GM12878 (cell line): ENCODE results near the gene EFNA4. TPM values are rescaled to one million over a fixed set of nuclear protein-coding genes. Genes with fewer than 3 reads are reported as not detected.

Source experiments
- ATAC-seq: fragments of 200-7000 bp; cut with Tn5 transposase; 3 replicates; pipeline ENCODE4 v1.9.1; 2020; ENCODE audit warnings: mild to moderate bottlenecking, moderate library complexity
- BruUV-seq: library from RNA; stranded (reverse); fragments of 400-500 nt; replicated peaks from 2 replicates; lab custom pipeline; 2021; lab: Mats Ljungman, UMichigan
- CTCF ChIA-PET: fragments of 300-600 bp; sonication (Branson Sonifier 250); formaldehyde crosslinking; extraction: SDS; loops from one replicate; lab custom pipeline; 2021; ENCODE audit warnings: inconsistent platforms; lab: Yijun Ruan, JAX
- POLR2A ChIA-PET: fragments of 350-600 bp; formaldehyde crosslinking; extraction: SDS; loops from one replicate; lab custom pipeline; 2021; ENCODE audit warnings: inconsistent platforms; lab: Charles Lee
- RAD21 ChIA-PET: fragments of 300-600 bp; sonication (Branson Sonifier 250); formaldehyde crosslinking; loops from one replicate; lab custom pipeline; 2023; ENCODE audit warnings: antibody characterized with exemption; ENCODE audit not compliant: unreplicated experiment; lab: Charles Lee
- SMC1A ChIA-PET: fragments of 300-600 bp; sonication (Branson Sonifier 250); formaldehyde crosslinking; loops from one replicate; lab custom pipeline; 2023; ENCODE audit not compliant: unreplicated experiment, uncharacterized antibody; lab: Charles Lee
- DNase-seq: peaks from one replicate; pipeline ENCODE4 v3.0.0-alpha.2; 2011; ENCODE audit warnings: low read depth, low spot score
- FAIRE-seq: peaks from 3 replicates; lab custom pipeline; 2011; peaks lifted over from hg19 to GRCh38; lab: Jason Lieb, UNC
- H2AFZ ChIP-seq: 2 replicates; pipeline ENCODE4 v1.6.0; 2011; ENCODE audit warnings: low read depth, low read length, control low read depth; ENCODE audit not compliant: control insufficient read depth
- H3K27ac ChIP-seq: 2 replicates; pipeline ENCODE4 v1.5.1; 2011; ENCODE audit warnings: control low read depth; ENCODE audit not compliant: control insufficient read depth, insufficient read depth
- H3K27me3 ChIP-seq, 2 experiments: replicated peaks in 1 of 2; 2 replicates each; pipeline versions ENCODE4 v1.6.0 to v1.6.1; 2011; ENCODE audit warnings: low read length in 1 of 2; ENCODE audit not compliant: control insufficient read depth in 2 of 2, insufficient read depth in 2 of 2
- H3K36me3 ChIP-seq, 2 experiments: 2 replicates each; pipeline ENCODE4 v1.5.1; 2011; ENCODE audit warnings: low read length in 1 of 2; ENCODE audit not compliant: control insufficient read depth in 2 of 2, insufficient read depth in 2 of 2
- H3K4me1 ChIP-seq: 2 replicates; pipeline ENCODE4 v1.6.1; 2011; ENCODE audit warnings: mild to moderate bottlenecking, low read length, moderate library complexity, mixed read lengths; ENCODE audit not compliant: control insufficient read depth, insufficient read depth
- H3K4me2 ChIP-seq: 2 replicates; pipeline ENCODE4 v1.6.0; 2011; ENCODE audit warnings: control low read depth; ENCODE audit not compliant: control insufficient read depth, insufficient read depth
- H3K4me3 ChIP-seq: fragments of 200-600 bp; sonication (generic); 2 replicates; pipeline ENCODE4 v1.5.1; 2016
- H3K79me2 ChIP-seq: 2 replicates; pipeline ENCODE4 v1.6.0; 2011; ENCODE audit warnings: low read length; ENCODE audit not compliant: control insufficient read depth, insufficient read depth
- H3K9ac ChIP-seq: 2 replicates; pipeline ENCODE4 v1.8.0; 2011; ENCODE audit warnings: low read length, control low read depth, mixed read lengths; ENCODE audit not compliant: control insufficient read depth, insufficient read depth
- H3K9me3 ChIP-seq: replicated peaks from 3 replicates; pipeline ENCODE4 v1.5.1; 2011; ENCODE audit warnings: mild to moderate bottlenecking, low read length; ENCODE audit not compliant: control insufficient read depth, insufficient read depth
- H4K20me1 ChIP-seq: 2 replicates; pipeline ENCODE4 v1.6.0; 2011; ENCODE audit not compliant: control insufficient read depth, insufficient read depth
- BRCA1 ChIP-seq: IDR thresholded peaks from 2 replicates; pipeline ENCODE4 v1.6.1; 2011; ENCODE audit warnings: low read depth, low read length, improper control_type of control experiment
- MXI1 ChIP-seq: fragments of 150-350 bp; IDR thresholded peaks from 2 replicates; pipeline ENCODE4 v1.6.1; 2011; ENCODE audit warnings: low read depth, mild to moderate bottlenecking, inconsistent platforms, low read length, improper control_type of control experiment
- RUNX3 ChIP-seq: IDR thresholded peaks from 2 replicates; pipeline ENCODE4 v1.6.1; 2012; ENCODE audit warnings: low read length, inconsistent platforms
- STAT3 ChIP-seq: IDR thresholded peaks from 2 replicates; pipeline ENCODE4 v1.6.1; 2011; ENCODE audit warnings: low read depth, low read length, improper control_type of control experiment
- YY1 ChIP-seq: IDR thresholded peaks from 2 replicates; pipeline ENCODE4 v1.6.1; 2011; ENCODE audit warnings: low read depth, mild to moderate bottlenecking, low read length
- WGBS: methylation state at CpG from one replicate; pipeline ENCODE4 v1.1.6; 2016; ENCODE audit warnings: low lambda C conversion rate; ENCODE audit not compliant: insufficient replicate concordance, insufficient coverage; ENCODE audit errors: missing lambda C conversion rate; 5-methylcytosine and 5-hydroxymethylcytosine counted together
- in situ Hi-C: fragments of 300-500 bp; cut with MboI; formaldehyde crosslinking; loops from 9 replicates; pipeline ENCODE4 v1.14.3; 2018; ENCODE audit warnings: mixed read lengths
- intact Hi-C: fragments of 100-400 bp; cut with micrococcal nuclease; formaldehyde crosslinking; loops from one replicate; pipeline ENCODE4 v1.14.2; 2022; ENCODE audit not compliant: unreplicated experiment
- polyA plus RNA-seq, 11 experiments: library from polyadenylated mRNA; depleted of rRNA in 4 of 11; unstranded in 6 of 11; stranded (reverse) in 5 of 11; fragments of >200 nt; fragmentation: Nextera tagmentation in 4 of 11; fragmentation: Illumina TruSeq in 1 of 11; extraction: Ambion mirVana in 4 of 11; extraction: Trizol in 1 of 11; gene quantifications; 1 replicate in 1 of 11; 2 replicates in 10 of 11; pipeline versions ENCODE4 v1.2.1 to v1.2.3, GENCODE V29; 2011 to 2016; ENCODE audit warnings: inconsistent platforms in 2 of 11, missing spikeins in 2 of 11, low read depth in 1 of 11
- total RNA-seq, 4 experiments: library from RNA; depleted of rRNA in 3 of 4; stranded (reverse); fragments of >200 nt in 3 of 4; fragmentation: Illumina TruSeq in 1 of 4; extraction: Trizol in 1 of 4; gene quantifications; 2 replicates each; pipeline versions ENCODE4 v1.2.1 to v1.2.3, GENCODE V29; 2013 to 2021
- TF ChIP-seq, protein P1 (sequence below): IDR thresholded peaks from 2 replicates; pipeline ENCODE4 v1.6.1; 2011; ENCODE audit warnings: low read depth, low read length, improper control_type of control experiment, borderline replicate concordance
- TF ChIP-seq, protein P2 (sequence below): IDR thresholded peaks from 2 replicates; pipeline ENCODE4 v1.6.1; 2011; ENCODE audit warnings: low read depth, mild to moderate bottlenecking, low read length, moderate library complexity, borderline replicate concordance; ENCODE audit errors: extremely low read depth
- TF ChIP-seq, protein P3 (sequence below): IDR thresholded peaks from 2 replicates; pipeline ENCODE4 v1.6.1; 2012; ENCODE audit warnings: low read depth, low read length, improper control_type of control experiment
- TF ChIP-seq, protein P4 (sequence below): fragments of 450-650 bp; IDR thresholded peaks from 2 replicates; pipeline ENCODE4 v1.6.1; 2016; ENCODE audit warnings: mild to moderate bottlenecking, moderate library complexity, borderline replicate concordance

The EFNA4 gene
- total and polyA plus RNA-seq, 10 of the 15 experiments (the other 5 are each of a cell fraction or from before 2014, with no cell fraction given), result 0.52 to 14.1 (median 4.8) TPM

DNA sequence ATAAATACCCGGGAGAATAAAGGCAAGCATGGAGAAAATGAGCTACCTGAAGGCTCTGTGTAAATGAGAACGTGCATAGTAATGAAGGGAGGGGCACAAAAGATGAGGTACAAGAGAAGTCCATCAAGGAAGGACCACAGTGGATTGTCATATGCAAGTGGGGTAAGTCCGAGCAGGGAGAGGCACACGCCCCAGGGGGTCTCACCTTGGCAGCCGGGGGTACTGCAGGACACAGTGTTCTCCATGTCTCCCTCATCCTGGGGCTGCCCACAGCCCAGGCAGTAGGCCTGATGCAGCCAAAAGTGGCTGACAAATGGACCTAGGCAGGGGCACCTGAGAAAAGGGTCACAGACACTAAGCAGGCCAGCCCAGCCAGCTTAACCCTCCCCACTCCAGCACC lies 39.9 kb upstream of the EFNA4 start:
- POLR2A ChIA-PET, result no interaction called here
- H3K27me3 ChIP-seq, result no peaks in the 10 kb centered on the region; a peak in 1 of 4 replicates
- TF ChIP-seq YY1 (no peak), MXI1 (no peak), RUNX3 (no peak), STAT3 (no peak), BRCA1 (no peak)
- TF ChIP-seq, protein P1, sequence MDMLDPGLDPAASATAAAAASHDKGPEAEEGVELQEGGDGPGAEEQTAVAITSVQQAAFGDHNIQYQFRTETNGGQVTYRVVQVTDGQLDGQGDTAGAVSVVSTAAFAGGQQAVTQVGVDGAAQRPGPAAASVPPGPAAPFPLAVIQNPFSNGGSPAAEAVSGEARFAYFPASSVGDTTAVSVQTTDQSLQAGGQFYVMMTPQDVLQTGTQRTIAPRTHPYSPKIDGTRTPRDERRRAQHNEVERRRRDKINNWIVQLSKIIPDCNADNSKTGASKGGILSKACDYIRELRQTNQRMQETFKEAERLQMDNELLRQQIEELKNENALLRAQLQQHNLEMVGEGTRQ, result no peak
- TF ChIP-seq, protein P2, sequence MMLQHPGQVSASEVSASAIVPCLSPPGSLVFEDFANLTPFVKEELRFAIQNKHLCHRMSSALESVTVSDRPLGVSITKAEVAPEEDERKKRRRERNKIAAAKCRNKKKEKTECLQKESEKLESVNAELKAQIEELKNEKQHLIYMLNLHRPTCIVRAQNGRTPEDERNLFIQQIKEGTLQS, result no peak
- TF ChIP-seq, protein P3, sequence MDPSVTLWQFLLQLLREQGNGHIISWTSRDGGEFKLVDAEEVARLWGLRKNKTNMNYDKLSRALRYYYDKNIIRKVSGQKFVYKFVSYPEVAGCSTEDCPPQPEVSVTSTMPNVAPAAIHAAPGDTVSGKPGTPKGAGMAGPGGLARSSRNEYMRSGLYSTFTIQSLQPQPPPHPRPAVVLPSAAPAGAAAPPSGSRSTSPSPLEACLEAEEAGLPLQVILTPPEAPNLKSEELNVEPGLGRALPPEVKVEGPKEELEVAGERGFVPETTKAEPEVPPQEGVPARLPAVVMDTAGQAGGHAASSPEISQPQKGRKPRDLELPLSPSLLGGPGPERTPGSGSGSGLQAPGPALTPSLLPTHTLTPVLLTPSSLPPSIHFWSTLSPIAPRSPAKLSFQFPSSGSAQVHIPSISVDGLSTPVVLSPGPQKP, result no peak
- TF ChIP-seq, protein P4, sequence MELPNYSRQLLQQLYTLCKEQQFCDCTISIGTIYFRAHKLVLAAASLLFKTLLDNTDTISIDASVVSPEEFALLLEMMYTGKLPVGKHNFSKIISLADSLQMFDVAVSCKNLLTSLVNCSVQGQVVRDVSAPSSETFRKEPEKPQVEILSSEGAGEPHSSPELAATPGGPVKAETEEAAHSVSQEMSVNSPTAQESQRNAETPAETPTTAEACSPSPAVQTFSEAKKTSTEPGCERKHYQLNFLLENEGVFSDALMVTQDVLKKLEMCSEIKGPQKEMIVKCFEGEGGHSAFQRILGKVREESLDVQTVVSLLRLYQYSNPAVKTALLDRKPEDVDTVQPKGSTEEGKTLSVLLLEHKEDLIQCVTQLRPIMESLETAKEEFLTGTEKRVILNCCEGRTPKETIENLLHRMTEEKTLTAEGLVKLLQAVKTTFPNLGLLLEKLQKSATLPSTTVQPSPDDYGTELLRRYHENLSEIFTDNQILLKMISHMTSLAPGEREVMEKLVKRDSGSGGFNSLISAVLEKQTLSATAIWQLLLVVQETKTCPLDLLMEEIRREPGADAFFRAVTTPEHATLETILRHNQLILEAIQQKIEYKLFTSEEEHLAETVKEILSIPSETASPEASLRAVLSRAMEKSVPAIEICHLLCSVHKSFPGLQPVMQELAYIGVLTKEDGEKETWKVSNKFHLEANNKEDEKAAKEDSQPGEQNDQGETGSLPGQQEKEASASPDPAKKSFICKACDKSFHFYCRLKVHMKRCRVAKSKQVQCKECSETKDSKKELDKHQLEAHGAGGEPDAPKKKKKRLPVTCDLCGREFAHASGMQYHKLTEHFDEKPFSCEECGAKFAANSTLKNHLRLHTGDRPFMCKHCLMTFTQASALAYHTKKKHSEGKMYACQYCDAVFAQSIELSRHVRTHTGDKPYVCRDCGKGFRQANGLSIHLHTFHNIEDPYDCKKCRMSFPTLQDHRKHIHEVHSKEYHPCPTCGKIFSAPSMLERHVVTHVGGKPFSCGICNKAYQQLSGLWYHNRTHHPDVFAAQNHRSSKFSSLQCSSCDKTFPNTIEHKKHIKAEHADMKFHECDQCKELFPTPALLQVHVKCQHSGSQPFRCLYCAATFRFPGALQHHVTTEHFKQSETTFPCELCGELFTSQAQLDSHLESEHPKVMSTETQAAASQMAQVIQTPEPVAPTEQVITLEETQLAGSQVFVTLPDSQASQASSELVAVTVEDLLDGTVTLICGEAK, result no peak
- TF ChIP-seq, all 136 proteins: peak for 0
- Histone ChIP-seq H2AFZ (no peak overlapping the region), H3K4me1 (no peaks in the 10 kb centered on the region), H3K4me3 (no peak overlapping the region), H3K4me2 (no peak overlapping the region), H4K20me1 (no peaks in the 10 kb centered on the region), H3K27ac (no peak overlapping the region), H3K9ac (no peak overlapping the region), H3K9me3 (no peaks in the 10 kb centered on the region), H3K79me2 (no peaks in the 10 kb centered on the region), H3K36me3 (no peaks in the 10 kb centered on the region)
- in situ Hi-C loops (no loop called here), intact Hi-C loops (no loop called here)
- RAD21 ChIA-PET, result interaction anchor here (1.6 kb wide), 1 partner anchor 20 kb away, joined by 5 read pairs; no protein-coding TSS in a partner anchor
- SMC1A ChIA-PET, result no interaction called here
- ATAC-seq, result no peak; the same call in 2 of the 3 replicates
- no peak for FAIRE-seq
- no TSS peak for BruUV-seq
- no peak for DNase-seq
- CTCF ChIA-PET, result interaction anchor here (1.2 to 2.8 kb wide), 3 partner anchors 26 to 170 kb away, joined by 3 to 9 read pairs (median 3); partner anchors contain the start of gene ADAM15
- 10% methylated on average over 5 of the region's 5 CpGs for WGBS
